Activated CD4-positive, alpha-beta T cell treated with anti-CD3 and anti-CD28 coated beads for 36 hours (primary cell): ENCODE measurements around the gene CTXN1. TPM values are rescaled to one million over a fixed set of nuclear protein-coding genes. Genes with fewer than 3 reads are reported as not detected.

Experiments
- ATAC-seq: fragments of 200-7000 bp; cut with Tn5 transposase; one replicate; pipeline ENCODE4 v1.10.0; 2021; ENCODE audit warnings: mild to moderate bottlenecking, moderate library complexity
- CTCF ChIA-PET: fragments of 350-600 bp; sonication (Branson Sonifier 250); formaldehyde crosslinking; loops from one replicate; lab custom pipeline; 2021; ENCODE audit warnings: antibody characterized with exemption; lab: Charles Lee
- POLR2A ChIA-PET: fragments of 350-600 bp; sonication (Branson Sonifier 250); formaldehyde crosslinking; loops from one replicate; lab custom pipeline; 2021; ENCODE audit warnings: antibody characterized with exemption, inconsistent platforms; lab: Charles Lee
- DNase-seq: peaks from one replicate; pipeline ENCODE4 v3.0.0-alpha.2; 2020
- H3K27ac Mint-ChIP-seq: one replicate; pipeline ENCODE4 v1.8.0; 2021; ENCODE audit warnings: mixed read lengths
- H3K27me3 Mint-ChIP-seq: one replicate; pipeline ENCODE4 v1.8.0; 2021; ENCODE audit warnings: mixed read lengths
- H3K36me3 Mint-ChIP-seq: one replicate; pipeline ENCODE4 v1.8.0; 2021; ENCODE audit warnings: low read depth, mixed read lengths
- H3K4me1 Mint-ChIP-seq: one replicate; pipeline ENCODE4 v1.8.0; 2021; ENCODE audit warnings: mixed read lengths
- H3K4me3 Mint-ChIP-seq: one replicate; pipeline ENCODE4 v1.8.0; 2021; ENCODE audit warnings: mild to moderate bottlenecking, moderate library complexity, mixed read lengths
- H3K9me3 Mint-ChIP-seq: one replicate; pipeline ENCODE4 v1.8.0; 2021; ENCODE audit warnings: low read depth, mixed read lengths
- intact Hi-C, 2 experiments: fragments of 100-400 bp; cut with DNase I in 1 of 2; cut with micrococcal nuclease in 1 of 2; formaldehyde crosslinking; loops; one replicate each; pipeline versions ENCODE4 v1.14.2 to v1.15.1; 2022 to 2024; cut with DNase I, micrococcal nuclease
- total RNA-seq, 2 experiments: library from RNA; stranded (reverse); gene quantifications; one replicate each; pipeline ENCODE4 v1.2.3, GENCODE V29; 2021

Gene CTXN1
- total RNA-seq, 2 experiments from 2014 or later = 0.47 to 0.82 TPM

GRCh38 chr19:7904074-7905020, 21.6 kb downstream of the CTXN1 start:
- intact Hi-C loops = loop anchor here in 1 of 2 experiments (1.0 to 5.0 kb wide), 3 partner anchors 12 to 928 kb away; partner anchors contain the start of genes MBD3L1 and ZNF558
- POLR2A ChIA-PET = interaction anchor here (0.6 to 1.6 kb wide), 5 partner anchors 11 to 277 kb away, joined by 3 to 4 read pairs (median 3); partner anchors contain the start of gene TIMM44

GRCh38 chr19:7903244-7904073, 22.5 kb downstream of the CTXN1 start, which contains the start of gene MAP2K7:
Gene MAP2K7 (plus strand): TSS chr19:7903877. CDS start chr19:7903945, 68 bp downstream.
- H3K4me1 Mint-ChIP-seq = peaks cover 22% of the 10 kb centered on the region
- H3K27me3 Mint-ChIP-seq = no peaks in the 10 kb centered on the region
- peak; percentile 100 for DNase-seq
- peak within 1 kb of the TSS; percentile 92 for H3K27ac Mint-ChIP-seq
- peaks cover 18% of the 10 kb centered on the region for H3K36me3 Mint-ChIP-seq
- peak; percentile 91 for ATAC-seq
- H3K9me3 Mint-ChIP-seq = no peaks in the 10 kb centered on the region
- POLR2A ChIA-PET = interaction anchor here (0.6 to 1.6 kb wide), 6 partner anchors 12 to 611 kb away, joined by 3 to 4 read pairs (median 3); partner anchors contain the start of genes TIMM44 and ZNF414
- peak within 1 kb of the TSS; percentile 85 for H3K4me3 Mint-ChIP-seq
- CTCF ChIA-PET = interaction anchor here (1.0 to 2.4 kb wide), 5 partner anchors 13 to 335 kb away, joined by 4 to 16 read pairs (median 6); partner anchors contain the start of genes SNAPC2 and TIMM44
- intact Hi-C loops = loop anchor here (1.0 to 5.0 kb wide), 15 partner anchors 13 to 929 kb away; partner anchors contain the start of genes SNAPC2 (in 2 of the 2), TIMM44 (in 2 of the 2), ELAVL1 (in 1 of the 2) and MBD3L1 (in 1 of the 2)

More at GRCh38 chr19:7904074-7905020, 21.6 kb downstream of the CTXN1 start:
- ATAC-seq (peak; percentile 50), DNase-seq (no peak)
- H3K36me3 Mint-ChIP-seq = peaks cover 18% of the 10 kb centered on the region
- CTCF ChIA-PET = interaction anchor here (1.0 to 2.4 kb wide), 5 partner anchors 12 to 336 kb away, joined by 4 to 16 read pairs (median 6); partner anchors contain the start of genes SNAPC2 and TIMM44
- H3K27ac Mint-ChIP-seq = peak overlapping the region; percentile 92
- H3K4me3 Mint-ChIP-seq = peak overlapping the region; percentile 85
- peaks cover 22% of the 10 kb centered on the region for H3K4me1 Mint-ChIP-seq
- no peaks in the 10 kb centered on the region for H3K27me3 Mint-ChIP-seq
- H3K9me3 Mint-ChIP-seq = no peaks in the 10 kb centered on the region

GRCh38 chr19:7902796-7903243, 23.1 kb downstream of the CTXN1 start:
- H3K27me3 Mint-ChIP-seq = no peaks in the 10 kb centered on the region

GRCh38 chr19:7901337-7901736, 24.6 kb downstream of the CTXN1 start:
- Mint-ChIP-seq H3K27me3 (peaks cover 2% of the 10 kb centered on the region), H3K9me3 (no peaks in the 10 kb centered on the region), H3K4me1 (peaks cover 22% of the 10 kb centered on the region), H3K27ac (no peak overlapping the region), H3K4me3 (no peak overlapping the region), H3K36me3 (peaks cover 15% of the 10 kb centered on the region)
- intact Hi-C loops = loop anchor here in 1 of 2 experiments (5.0 kb wide), 1 partner anchor 931 kb away; the partner anchor contains the start of genes MBD3L1 and ZNF558
- ChIA-PET POLR2A (interaction anchor here (1.5 kb wide), 1 partner anchor 43 kb away, joined by 4 read pairs; the partner anchor contains the start of gene TIMM44), CTCF (interaction anchor here (0.6 to 1.5 kb wide), 5 partner anchors 11 to 413 kb away, joined by 3 to 7 read pairs (median 3); partner anchors contain the start of gene PEX11G)
- no peak for ATAC-seq
- no peak for DNase-seq

More at GRCh38 chr19:7902796-7903243, 23.1 kb downstream of the CTXN1 start:
- Mint-ChIP-seq H3K27ac (peak overlapping the region; percentile 75), H3K4me1 (peaks cover 22% of the 10 kb centered on the region), H3K4me3 (peak overlapping the region; percentile 85), H3K36me3 (peaks cover 18% of the 10 kb centered on the region), H3K9me3 (no peaks in the 10 kb centered on the region)
- intact Hi-C loops = loop anchor here (1.0 to 5.0 kb wide), 13 partner anchors 17 to 929 kb away; partner anchors contain the start of genes SNAPC2 (in 2 of the 2), TIMM44 (in 2 of the 2), ELAVL1 (in 1 of the 2) and MBD3L1 (in 1 of the 2)
- DNase-seq = no peak
- CTCF ChIA-PET = interaction anchor here (1.0 to 2.4 kb wide), 5 partner anchors 13 to 334 kb away, joined by 4 to 16 read pairs (median 6); partner anchors contain the start of genes SNAPC2 and TIMM44
- no peak for ATAC-seq
- POLR2A ChIA-PET = interaction anchor here (0.6 to 1.6 kb wide), 4 partner anchors 13 to 611 kb away, joined by 3 to 4 read pairs (median 3); partner anchors contain the start of genes TIMM44 and ZNF414

GRCh38 chr19:7900931-7901330, 25.0 kb downstream of the CTXN1 start:
- no peak for DNase-seq
- POLR2A ChIA-PET = interaction anchor here (1.5 kb wide), 1 partner anchor 43 kb away, joined by 4 read pairs; the partner anchor contains the start of gene TIMM44
- ATAC-seq = no peak
- intact Hi-C loops = loop anchor here in 1 of 2 experiments (5.0 kb wide), 1 partner anchor 931 kb away; the partner anchor contains the start of genes MBD3L1 and ZNF558
- Mint-ChIP-seq H3K36me3 (peaks cover 12% of the 10 kb centered on the region), H3K4me3 (no peak overlapping the region), H3K4me1 (peaks cover 18% of the 10 kb centered on the region), H3K9me3 (no peaks in the 10 kb centered on the region), H3K27ac (no peak overlapping the region), H3K27me3 (peaks cover 2% of the 10 kb centered on the region)
- CTCF ChIA-PET = interaction anchor here (0.6 to 1.5 kb wide), 4 partner anchors 12 to 412 kb away, joined by 3 to 7 read pairs (median 3); partner anchors contain the start of gene PEX11G

- intact Hi-C loops = loop anchor here in 1 of 2 experiments (5.0 kb wide), 1 partner anchor 932 kb away; the partner anchor contains the start of genes MBD3L1 and ZNF558
- Mint-ChIP-seq H3K36me3 (peaks cover 7% of the 10 kb centered on the region), H3K4me3 (no peak overlapping the region), H3K27ac (no peak overlapping the region), H3K4me1 (peaks cover 13% of the 10 kb centered on the region), H3K27me3 (peaks cover 2% of the 10 kb centered on the region), H3K9me3 (no peaks in the 10 kb centered on the region)
- POLR2A ChIA-PET = interaction anchor here (1.5 kb wide), 1 partner anchor 44 kb away, joined by 4 read pairs; the partner anchor contains the start of gene TIMM44
- DNase-seq (no peak), ATAC-seq (no peak)
- CTCF ChIA-PET = interaction anchor here (1.2 kb wide), 1 partner anchor 32 kb away, joined by 7 read pairs; no protein-coding TSS in a partner anchor
Observed at GRCh38 chr19:7900401-7900870, 25.5 kb downstream of the CTXN1 start.

- no peaks in the 10 kb centered on the region for H3K9me3 Mint-ChIP-seq
- no peak overlapping the region for H3K27ac Mint-ChIP-seq
- ChIA-PET POLR2A (interaction anchor here (1.5 kb wide), 1 partner anchor 44 kb away, joined by 4 read pairs; the partner anchor contains the start of gene TIMM44), CTCF (no interaction called here)
- intact Hi-C loops = loop anchor here in 1 of 2 experiments (5.0 kb wide), 1 partner anchor 932 kb away; the partner anchor contains the start of genes MBD3L1 and ZNF558
- H3K27me3 Mint-ChIP-seq = peaks cover 2% of the 10 kb centered on the region
- no peak overlapping the region for H3K4me3 Mint-ChIP-seq
- peaks cover 9% of the 10 kb centered on the region for H3K4me1 Mint-ChIP-seq
- H3K36me3 Mint-ChIP-seq = peaks cover 3% of the 10 kb centered on the region
- DNase-seq (no peak), ATAC-seq (no peak)
Observed at GRCh38 chr19:7899751-7900378, 26.1 kb downstream of the CTXN1 start.

- DNase-seq (no peak), ATAC-seq (no peak)
- Mint-ChIP-seq H3K4me1 (peaks cover 4% of the 10 kb centered on the region), H3K9me3 (no peaks in the 10 kb centered on the region), H3K4me3 (no peak overlapping the region), H3K27me3 (peaks cover 3% of the 10 kb centered on the region), H3K27ac (no peak overlapping the region), H3K36me3 (peaks cover 2% of the 10 kb centered on the region)
- ChIA-PET POLR2A (no interaction called here), CTCF (interaction anchor here (0.8 kb wide), 1 partner anchor 224 kb away, joined by 3 read pairs; no protein-coding TSS in a partner anchor)
- intact Hi-C loops = no loop called here
Observed at GRCh38 chr19:7898967-7899366, 27.0 kb downstream of the CTXN1 start.

- Mint-ChIP-seq H3K9me3 (no peaks in the 10 kb centered on the region), H3K27ac (no peak overlapping the region), H3K36me3 (no peaks in the 10 kb centered on the region), H3K4me3 (no peak overlapping the region), H3K4me1 (no peaks in the 10 kb centered on the region), H3K27me3 (peaks cover 3% of the 10 kb centered on the region)
- intact Hi-C loops = no loop called here
- ATAC-seq (no peak), DNase-seq (no peak)
- CTCF ChIA-PET = interaction anchor here (0.6 to 1.2 kb wide), 3 partner anchors 45 to 478 kb away, joined by 3 to 5 read pairs (median 3); no protein-coding TSS in a partner anchor
- POLR2A ChIA-PET = no interaction called here
Observed at GRCh38 chr19:7897292-7897691, 28.6 kb downstream of the CTXN1 start.
